ENCODE results near the gene ZNF778. TPM values are rescaled to one million over a fixed set of nuclear protein-coding genes. Genes with fewer than 3 reads are reported as not detected.
"Not testable (repeated sequence)": the region's sequence is repeated elsewhere in the genome, so short reads cannot be mapped to it uniquely, and the experiment has no call there.

ZNF778 gene
- total RNA-seq, 4 donors from 2014 or later: 7.4 to 30.2 (median 15.9) TPM

DNA sequence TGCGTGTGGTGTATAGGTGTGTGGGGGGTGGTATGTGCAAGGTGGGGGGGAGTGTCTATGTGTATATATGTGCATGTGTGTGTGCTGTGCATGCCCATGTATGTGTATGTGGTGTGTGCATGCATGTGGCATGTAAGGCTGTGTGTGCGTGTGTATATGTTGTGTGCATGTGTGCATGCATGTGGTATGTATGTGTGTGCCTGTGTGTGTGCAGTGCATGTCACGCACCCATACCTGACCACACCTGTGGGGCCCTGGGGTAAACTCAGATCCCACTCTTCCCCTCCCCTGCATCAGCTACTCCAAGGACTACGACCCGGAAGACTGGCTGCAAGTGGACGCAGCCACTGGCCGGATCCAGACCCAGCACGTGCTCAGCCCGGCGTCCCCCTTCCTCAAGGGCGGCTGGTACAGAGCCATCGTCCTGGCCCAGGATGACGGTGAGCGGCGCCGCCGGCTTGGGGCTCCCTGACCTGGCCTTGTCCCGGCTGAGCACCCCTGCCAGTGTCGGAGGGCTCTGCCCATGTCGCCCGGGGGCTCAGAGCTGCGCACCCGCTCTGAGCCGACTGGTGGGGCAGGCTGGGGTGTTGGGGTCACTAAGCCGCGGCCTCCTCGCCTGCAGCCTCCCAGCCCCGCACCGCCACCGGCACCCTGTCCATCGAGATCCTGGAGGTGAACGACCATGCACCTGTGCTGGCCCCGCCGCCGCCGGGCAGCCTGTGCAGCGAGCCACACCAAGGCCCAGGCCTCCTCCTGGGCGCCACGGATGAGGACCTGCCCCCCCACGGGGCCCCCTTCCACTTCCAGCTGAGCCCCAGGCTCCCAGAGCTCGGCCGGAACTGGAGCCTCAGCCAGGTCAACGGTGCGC is 26.2 kb upstream of the ZNF778 start:
- no peaks in the 10 kb centered on the region for H3K27me3 ChIP-seq
- DNase-seq: no peak
- H3K9me3 ChIP-seq: no peaks in the 10 kb centered on the region
- no peaks in the 10 kb centered on the region for H3K36me3 ChIP-seq
- TF ChIP-seq, protein P1, sequence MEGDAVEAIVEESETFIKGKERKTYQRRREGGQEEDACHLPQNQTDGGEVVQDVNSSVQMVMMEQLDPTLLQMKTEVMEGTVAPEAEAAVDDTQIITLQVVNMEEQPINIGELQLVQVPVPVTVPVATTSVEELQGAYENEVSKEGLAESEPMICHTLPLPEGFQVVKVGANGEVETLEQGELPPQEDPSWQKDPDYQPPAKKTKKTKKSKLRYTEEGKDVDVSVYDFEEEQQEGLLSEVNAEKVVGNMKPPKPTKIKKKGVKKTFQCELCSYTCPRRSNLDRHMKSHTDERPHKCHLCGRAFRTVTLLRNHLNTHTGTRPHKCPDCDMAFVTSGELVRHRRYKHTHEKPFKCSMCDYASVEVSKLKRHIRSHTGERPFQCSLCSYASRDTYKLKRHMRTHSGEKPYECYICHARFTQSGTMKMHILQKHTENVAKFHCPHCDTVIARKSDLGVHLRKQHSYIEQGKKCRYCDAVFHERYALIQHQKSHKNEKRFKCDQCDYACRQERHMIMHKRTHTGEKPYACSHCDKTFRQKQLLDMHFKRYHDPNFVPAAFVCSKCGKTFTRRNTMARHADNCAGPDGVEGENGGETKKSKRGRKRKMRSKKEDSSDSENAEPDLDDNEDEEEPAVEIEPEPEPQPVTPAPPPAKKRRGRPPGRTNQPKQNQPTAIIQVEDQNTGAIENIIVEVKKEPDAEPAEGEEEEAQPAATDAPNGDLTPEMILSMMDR (IDR thresholded peaks at IDR 0.05): no peak
- no peak for TF ChIP-seq POLR2A (IDR thresholded peaks at IDR 0.05)
- H3K4me3 ChIP-seq: peak overlapping the region in 1 of 2 donors; percentile 34
- H3K27ac ChIP-seq: no peak overlapping the region
- intact Hi-C loops (cut with DNase I; ENCODE audit: low total_unique reads): no loop called here
- peaks cover 0 to 8% of the 10 kb centered on the region in 2 donors for H3K4me1 ChIP-seq

DNA sequence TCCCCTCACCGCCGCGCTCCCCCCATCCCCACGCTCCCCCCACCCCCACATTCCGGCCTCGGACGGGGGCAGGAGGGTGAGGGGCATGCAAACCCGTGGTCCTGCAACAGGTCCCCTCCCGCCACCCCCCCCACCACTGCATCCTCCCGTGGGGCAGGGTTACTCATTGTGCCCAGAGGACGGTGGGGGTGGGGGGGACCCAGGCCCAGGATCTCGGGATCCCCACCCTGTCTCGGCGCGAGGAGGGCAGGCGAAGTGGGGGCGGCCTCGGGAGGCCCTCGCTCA is 25.7 kb upstream of the ZNF778 start:
- H3K36me3 ChIP-seq: no peaks in the 10 kb centered on the region
- H3K27me3 ChIP-seq: no peaks in the 10 kb centered on the region
- H3K4me1 ChIP-seq: peaks cover 0 to 8% of the 10 kb centered on the region in 2 donors
- intact Hi-C loops (cut with DNase I; ENCODE audit: low total_unique reads): no loop called here
- TF ChIP-seq POLR2A (IDR thresholded peaks at IDR 0.05): no peak
- TF ChIP-seq, protein P1 (IDR thresholded peaks at IDR 0.05): no peak
- H3K27ac ChIP-seq: no peak overlapping the region
- H3K4me3 ChIP-seq: peak overlapping the region in 1 of 2 donors; percentile 34
- no peak for DNase-seq
- H3K9me3 ChIP-seq: no peaks in the 10 kb centered on the region

DNA sequence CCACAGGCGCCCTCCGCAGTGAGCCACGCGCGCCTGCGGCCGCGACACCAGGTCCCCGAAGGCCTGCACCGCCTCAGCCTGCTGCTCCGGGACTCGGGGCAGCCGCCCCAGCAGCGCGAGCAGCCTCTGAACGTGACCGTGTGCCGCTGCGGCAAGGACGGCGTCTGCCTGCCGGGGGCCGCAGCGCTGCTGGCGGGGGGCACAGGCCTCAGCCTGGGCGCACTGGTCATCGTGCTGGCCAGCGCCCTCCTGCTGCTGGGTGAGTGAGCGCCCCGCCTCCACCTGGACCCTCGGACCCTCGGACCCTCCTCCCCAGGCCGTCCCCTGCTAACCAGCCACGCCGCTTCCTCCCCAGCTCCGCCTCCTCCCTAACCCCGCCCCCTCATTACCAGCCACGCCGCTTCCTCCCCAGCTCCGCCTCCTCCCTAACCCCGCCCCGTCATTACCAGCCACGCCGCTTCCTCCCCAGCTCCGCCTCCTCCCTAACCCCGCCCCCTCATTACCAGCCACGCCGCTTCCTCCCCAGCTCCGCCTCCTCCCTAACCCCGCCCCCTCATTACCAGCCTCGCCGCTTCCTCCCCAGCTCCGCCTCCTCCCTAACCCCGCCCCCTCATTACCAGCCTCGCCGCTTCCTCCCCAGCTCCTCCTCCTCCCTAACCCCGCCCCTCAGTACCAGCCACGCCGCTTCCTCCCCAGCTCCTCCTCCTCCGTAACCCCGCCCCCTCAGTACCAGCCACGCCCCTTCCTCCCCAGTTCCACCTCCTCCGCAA is 25.1 kb upstream of the ZNF778 start:
- intact Hi-C loops (cut with DNase I; ENCODE audit: low total_unique reads); H3K27me3 ChIP-seq; H3K9me3 ChIP-seq; H3K27ac ChIP-seq; H3K36me3 ChIP-seq; H3K4me1 ChIP-seq: not testable (repeated sequence)
- peak; percentile 39 to 64 for DNase-seq
- peak overlapping the region in 1 of 2 donors; percentile 34 for H3K4me3 ChIP-seq

DNA sequence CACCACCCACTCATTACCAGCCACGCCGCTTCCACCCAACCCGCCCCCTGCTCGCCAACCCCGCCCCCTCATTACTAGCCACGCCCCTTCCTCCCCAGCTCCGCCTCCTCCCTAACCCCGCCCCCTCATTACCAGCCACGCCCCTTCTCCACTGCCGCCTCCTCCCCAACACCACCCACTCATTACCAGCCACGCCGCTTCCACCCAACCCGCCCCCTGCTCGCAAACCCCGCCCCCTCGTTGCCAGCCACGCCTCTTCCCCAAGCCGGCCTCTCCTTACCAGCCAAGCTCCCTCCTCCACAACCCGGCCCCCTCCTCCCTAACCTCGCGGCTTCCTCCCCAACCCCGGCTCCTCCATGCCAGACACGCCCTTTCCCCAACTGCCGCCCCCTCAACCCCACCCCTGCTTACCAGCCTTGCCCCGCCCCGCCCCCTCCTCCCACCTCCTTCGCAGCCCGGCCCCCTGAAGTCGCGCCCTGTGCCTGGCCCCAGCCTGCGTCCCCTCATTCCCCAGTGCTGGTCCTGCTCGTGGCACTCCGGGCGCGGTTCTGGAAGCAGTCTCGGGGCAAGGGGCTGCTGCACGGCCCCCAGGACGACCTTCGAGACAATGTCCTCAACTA is 24.4 kb upstream of the ZNF778 start:
- Histone ChIP-seq H3K27ac (no peak overlapping the region), H3K9me3 (no peaks in the 10 kb centered on the region), H3K4me3 (no peak overlapping the region), H3K27me3 (no peaks in the 10 kb centered on the region), H3K36me3 (no peaks in the 10 kb centered on the region), H3K4me1 (peaks cover 0 to 8% of the 10 kb centered on the region in 2 donors)
- no peak for TF ChIP-seq POLR2A (IDR thresholded peaks at IDR 0.05)
- TF ChIP-seq, protein P1 (IDR thresholded peaks at IDR 0.05): no peak
- intact Hi-C loops (cut with DNase I; ENCODE audit: low total_unique reads): no loop called here
- DNase-seq: peak in 1 of 2 donors; percentile 42

DNA sequence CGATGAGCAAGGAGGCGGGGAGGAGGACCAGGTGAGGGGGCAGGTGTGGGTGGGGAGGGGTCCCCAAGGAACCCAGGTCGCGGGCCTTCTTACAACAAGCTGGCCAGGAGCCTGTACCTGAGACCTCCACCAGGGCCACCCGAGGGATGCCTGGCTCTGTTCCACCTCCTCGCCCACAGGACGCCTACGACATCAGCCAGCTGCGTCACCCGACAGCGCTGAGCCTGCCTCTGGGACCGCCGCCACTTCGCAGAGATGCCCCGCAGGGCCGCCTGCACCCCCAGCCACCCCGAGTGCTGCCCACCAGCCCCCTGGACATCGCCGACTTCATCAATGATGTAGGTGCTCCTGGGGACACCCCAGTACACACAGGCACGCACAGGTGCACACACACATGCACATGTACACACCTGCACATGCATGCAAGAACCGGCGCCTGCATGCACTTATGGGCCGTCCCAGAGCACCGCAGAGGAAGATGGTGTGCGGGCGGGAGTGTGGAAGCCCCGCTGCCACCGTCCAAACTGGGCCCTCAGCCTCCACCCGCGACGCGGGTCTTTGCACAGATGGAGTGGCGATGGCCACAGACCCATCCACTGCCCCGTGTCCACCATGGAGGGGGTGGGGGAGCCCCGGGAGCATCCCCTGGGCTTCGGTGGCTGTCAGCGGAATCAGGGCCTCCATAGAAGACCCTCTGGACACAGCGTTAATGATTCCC is 23.8 kb upstream of the ZNF778 start:
- no peaks in the 10 kb centered on the region for H3K36me3 ChIP-seq
- DNase-seq: no peak
- no peak overlapping the region for H3K27ac ChIP-seq
- H3K4me3 ChIP-seq: no peak overlapping the region
- H3K4me1 ChIP-seq: peaks cover 0 to 8% of the 10 kb centered on the region in 2 donors
- no peaks in the 10 kb centered on the region for H3K9me3 ChIP-seq
- H3K27me3 ChIP-seq: peaks cover 0 to 2% of the 10 kb centered on the region in 2 donors
- intact Hi-C loops (cut with DNase I; ENCODE audit: low total_unique reads): no loop called here
- TF ChIP-seq POLR2A (IDR thresholded peaks at IDR 0.05): no peak
- TF ChIP-seq, protein P1 (IDR thresholded peaks at IDR 0.05): no peak

Data from uterus (tissue), 4 donors.